Measurements from ENCODE around the gene ZNF778.

ZNF778 gene

GRCh38 chr16:89268585-89268984 is 51.1 kb downstream of the ZNF778 start:
- no peaks in the 10 kb centered on the region for H3K27me3 ChIP-seq (ENCODE audit: control insufficient read depth in 5 of 5, insufficient read depth in 4 of 5, low read length in 5 of 5)
- no peaks in the 10 kb centered on the region for H3K9me3 ChIP-seq (ENCODE audit: control insufficient read depth in 5 of 5, low read length in 5 of 5)
- H3K9ac ChIP-seq (ENCODE audit: low read length in 5 of 5) = no peak overlapping the region
- H3K4me3 ChIP-seq (ENCODE audit: low read depth in 1 of 5, low read length in 5 of 5) = no peak overlapping the region
- H3K4me1 ChIP-seq (ENCODE audit: control insufficient read depth in 5 of 5, insufficient read depth in 5 of 5, low read length in 5 of 5) = peaks cover 0 to 13% (median 12%) of the 10 kb centered on the region in 5 donors
- H3K36me3 ChIP-seq (ENCODE audit: control insufficient read depth in 5 of 5, insufficient read depth in 5 of 5, low read length in 5 of 5) = peaks cover 2 to 73% (median 60%) of the 10 kb centered on the region in 5 donors
- no peak overlapping the region for H3K27ac ChIP-seq (ENCODE audit: low read depth, low read length)

GRCh38 chr16:89268987-89269735 is 51.7 kb downstream of the ZNF778 start:
- H3K4me1 ChIP-seq (ENCODE audit: control insufficient read depth in 5 of 5, insufficient read depth in 5 of 5, low read length in 5 of 5) = peaks cover 0 to 13% (median 12%) of the 10 kb centered on the region in 5 donors
- no peak overlapping the region for H3K27ac ChIP-seq (ENCODE audit: low read depth, low read length)
- H3K36me3 ChIP-seq (ENCODE audit: control insufficient read depth in 5 of 5, insufficient read depth in 5 of 5, low read length in 5 of 5) = peaks cover 2 to 79% (median 66%) of the 10 kb centered on the region in 5 donors
- no peak overlapping the region for H3K4me3 ChIP-seq (ENCODE audit: low read depth in 1 of 5, low read length in 5 of 5)
- H3K9ac ChIP-seq (ENCODE audit: low read length in 5 of 5) = no peak overlapping the region
- no peaks in the 10 kb centered on the region for H3K9me3 ChIP-seq (ENCODE audit: control insufficient read depth in 5 of 5, low read length in 5 of 5)
- no peaks in the 10 kb centered on the region for H3K27me3 ChIP-seq (ENCODE audit: control insufficient read depth in 5 of 5, insufficient read depth in 4 of 5, low read length in 5 of 5)

DNA sequence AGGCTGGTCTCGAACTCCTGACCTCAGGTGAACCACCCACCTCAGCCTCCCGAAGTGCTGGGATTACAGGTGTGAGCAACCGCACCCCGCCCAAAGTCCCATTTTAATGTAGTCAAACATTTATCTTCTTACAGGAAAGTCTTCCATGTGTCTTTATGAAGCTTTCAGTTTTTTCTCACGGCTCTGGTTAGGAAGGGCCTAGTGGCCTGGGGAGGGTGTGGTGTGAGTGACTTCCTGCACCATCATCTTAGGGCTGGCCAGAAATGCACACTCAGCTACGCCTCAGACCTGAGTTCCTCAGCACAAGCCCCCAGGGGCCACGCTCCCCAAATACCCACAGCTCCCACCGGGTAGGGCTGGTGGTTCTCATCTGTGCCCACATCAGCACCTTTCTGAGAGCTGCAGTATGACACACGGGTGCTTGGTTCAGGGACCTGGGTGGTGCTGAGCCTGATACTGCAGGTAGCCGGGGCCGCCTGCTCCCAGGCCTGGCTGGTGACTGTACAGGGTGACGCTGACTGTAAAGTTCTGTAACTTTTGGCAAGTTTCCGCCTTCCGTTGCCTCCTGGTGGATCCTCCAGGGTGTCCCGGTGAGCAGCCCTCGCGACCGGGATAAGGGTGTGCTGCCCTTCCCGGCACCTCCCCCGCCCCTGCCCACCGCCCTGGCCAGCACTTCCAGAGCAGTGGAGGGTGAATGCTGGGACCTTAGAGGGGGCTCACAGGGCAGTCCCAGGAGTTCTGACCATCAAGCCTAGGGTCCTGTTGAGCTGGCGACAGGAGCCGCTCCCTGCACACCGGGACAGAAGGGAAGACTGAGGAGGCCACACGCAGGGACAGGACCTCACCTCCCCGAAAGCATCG is 52.5 kb downstream of the ZNF778 start:
- Histone ChIP-seq H3K36me3 (ENCODE audit: control insufficient read depth in 5 of 5, insufficient read depth in 5 of 5, low read length in 5 of 5) (peaks cover 2 to 86% (median 72%) of the 10 kb centered on the region in 5 donors), H3K4me3 (ENCODE audit: low read depth in 1 of 5, low read length in 5 of 5) (no peak overlapping the region), H3K27me3 (ENCODE audit: control insufficient read depth in 5 of 5, insufficient read depth in 4 of 5, low read length in 5 of 5) (no peaks in the 10 kb centered on the region), H3K27ac (ENCODE audit: low read depth, low read length) (no peak overlapping the region), H3K4me1 (ENCODE audit: control insufficient read depth in 5 of 5, insufficient read depth in 5 of 5, low read length in 5 of 5) (peaks cover 0 to 13% (median 12%) of the 10 kb centered on the region in 5 donors), H3K9ac (ENCODE audit: low read length in 5 of 5) (no peak overlapping the region), H3K9me3 (ENCODE audit: control insufficient read depth in 5 of 5, low read length in 5 of 5) (no peaks in the 10 kb centered on the region)

DNA sequence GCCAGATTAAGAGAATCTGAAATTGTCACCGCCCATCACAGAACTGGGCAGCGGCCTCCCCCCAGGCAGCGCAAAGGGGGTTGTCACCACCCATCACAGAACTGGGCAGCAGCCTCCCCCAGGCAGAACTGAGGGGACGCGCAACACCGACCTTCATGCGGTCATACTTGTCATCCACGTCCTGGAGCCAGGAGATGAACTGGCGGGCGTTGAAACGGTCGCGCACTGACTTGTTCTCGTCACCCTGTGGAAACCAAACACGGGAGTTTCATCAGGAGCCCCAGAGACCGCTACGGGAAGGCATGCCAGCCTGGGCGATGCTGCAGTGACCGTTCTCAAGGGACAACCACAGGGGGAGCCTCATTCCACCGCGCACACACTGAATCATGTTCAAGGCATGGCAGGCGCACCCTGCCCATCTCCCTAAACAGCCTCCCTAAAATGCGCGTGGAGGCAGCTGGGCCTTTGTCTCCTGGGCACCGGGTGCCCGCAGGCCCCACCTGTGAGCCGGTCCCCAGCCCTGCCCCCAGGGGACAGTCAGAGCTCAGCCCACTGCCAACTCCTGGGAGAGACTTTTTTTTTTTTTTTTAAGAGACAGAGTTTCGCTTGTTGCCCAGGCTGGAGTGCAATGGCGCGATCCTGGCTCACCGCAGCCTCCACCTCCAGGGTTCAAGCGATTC is 53.3 kb downstream of the ZNF778 start:
- no peak overlapping the region for H3K4me3 ChIP-seq (ENCODE audit: low read depth in 1 of 5, low read length in 5 of 5)
- peaks cover 2 to 86% (median 74%) of the 10 kb centered on the region in 5 donors for H3K36me3 ChIP-seq (ENCODE audit: control insufficient read depth in 5 of 5, insufficient read depth in 5 of 5, low read length in 5 of 5)
- H3K9ac ChIP-seq (ENCODE audit: low read length in 5 of 5) = no peak overlapping the region
- no peak overlapping the region for H3K27ac ChIP-seq (ENCODE audit: low read depth, low read length)
- H3K9me3 ChIP-seq (ENCODE audit: control insufficient read depth in 5 of 5, low read length in 5 of 5) = no peaks in the 10 kb centered on the region
- H3K27me3 ChIP-seq (ENCODE audit: control insufficient read depth in 5 of 5, insufficient read depth in 4 of 5, low read length in 5 of 5) = no peaks in the 10 kb centered on the region
- peaks cover 0 to 13% (median 12%) of the 10 kb centered on the region in 5 donors for H3K4me1 ChIP-seq (ENCODE audit: control insufficient read depth in 5 of 5, insufficient read depth in 5 of 5, low read length in 5 of 5)

- no peak overlapping the region for H3K4me3 ChIP-seq (ENCODE audit: low read depth in 1 of 5, low read length in 5 of 5)
- H3K27ac ChIP-seq (ENCODE audit: low read depth, low read length) = no peak overlapping the region
- no peak overlapping the region for H3K9ac ChIP-seq (ENCODE audit: low read length in 5 of 5)
- H3K27me3 ChIP-seq (ENCODE audit: control insufficient read depth in 5 of 5, insufficient read depth in 4 of 5, low read length in 5 of 5) = no peaks in the 10 kb centered on the region
- no peaks in the 10 kb centered on the region for H3K9me3 ChIP-seq (ENCODE audit: control insufficient read depth in 5 of 5, low read length in 5 of 5)
- H3K36me3 ChIP-seq (ENCODE audit: control insufficient read depth in 5 of 5, insufficient read depth in 5 of 5, low read length in 5 of 5) = peaks cover 2 to 87% (median 73%) of the 10 kb centered on the region in 5 donors
- H3K4me1 ChIP-seq (ENCODE audit: control insufficient read depth in 5 of 5, insufficient read depth in 5 of 5, low read length in 5 of 5) = peaks cover 0 to 13% (median 12%) of the 10 kb centered on the region in 5 donors
These were observed 55.1 kb downstream of the ZNF778 start for GRCh38 chr16:89272631-89273030.

GRCh38 chr16:89273741-89274472 is 56.4 kb downstream of the ZNF778 start:
- H3K36me3 ChIP-seq (ENCODE audit: control insufficient read depth in 5 of 5, insufficient read depth in 5 of 5, low read length in 5 of 5) = peaks cover 2 to 93% (median 80%) of the 10 kb centered on the region in 5 donors
- no peak overlapping the region for H3K27ac ChIP-seq (ENCODE audit: low read depth, low read length)
- H3K9ac ChIP-seq (ENCODE audit: low read length in 5 of 5) = no peak overlapping the region
- no peaks in the 10 kb centered on the region for H3K27me3 ChIP-seq (ENCODE audit: control insufficient read depth in 5 of 5, insufficient read depth in 4 of 5, low read length in 5 of 5)
- peaks cover 0 to 9% (median 8%) of the 10 kb centered on the region in 5 donors for H3K4me1 ChIP-seq (ENCODE audit: control insufficient read depth in 5 of 5, insufficient read depth in 5 of 5, low read length in 5 of 5)
- no peaks in the 10 kb centered on the region for H3K9me3 ChIP-seq (ENCODE audit: control insufficient read depth in 5 of 5, low read length in 5 of 5)
- no peak overlapping the region for H3K4me3 ChIP-seq (ENCODE audit: low read depth in 1 of 5, low read length in 5 of 5)

DNA sequence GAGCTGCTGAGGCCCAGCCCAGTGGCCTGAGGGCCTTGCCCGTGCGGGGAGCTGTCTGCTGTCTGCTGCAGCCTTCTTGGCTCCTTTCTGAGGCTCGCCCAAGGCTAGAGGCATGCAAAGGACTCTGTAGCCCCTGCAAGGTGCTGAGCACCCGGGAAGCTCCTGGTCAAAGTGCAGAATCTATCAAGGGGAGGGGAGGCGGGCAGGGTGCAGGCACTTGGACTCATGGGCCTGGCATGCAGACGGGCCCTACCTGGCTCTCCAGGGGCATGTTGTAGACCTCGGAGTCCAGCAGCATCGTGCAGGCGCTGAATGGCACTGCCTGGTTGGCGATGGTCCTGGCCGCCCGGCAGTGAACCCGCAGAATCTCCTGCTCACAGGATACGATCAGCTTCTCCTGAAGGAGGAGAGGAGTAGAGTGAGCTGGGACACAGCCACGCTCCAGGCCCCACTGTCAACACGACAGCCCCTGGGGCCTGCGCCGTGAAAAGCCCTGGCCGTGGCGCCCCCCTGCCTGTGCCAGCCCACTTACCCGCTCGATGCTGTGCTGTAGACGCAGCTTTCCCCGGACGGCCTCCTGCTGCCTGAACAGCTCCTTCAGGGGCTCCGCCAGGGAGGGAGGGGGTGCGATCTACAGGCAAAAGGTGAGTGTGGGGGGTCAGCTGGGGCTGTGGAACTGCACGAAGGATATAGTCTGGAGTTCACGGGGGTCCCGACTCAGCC is 57.2 kb downstream of the ZNF778 start:
- Histone ChIP-seq H3K27ac (ENCODE audit: low read depth, low read length) (no peak overlapping the region), H3K4me1 (ENCODE audit: control insufficient read depth in 5 of 5, insufficient read depth in 5 of 5, low read length in 5 of 5) (peaks cover 0 to 5% (median 4%) of the 10 kb centered on the region in 5 donors), H3K9me3 (ENCODE audit: control insufficient read depth in 5 of 5, low read length in 5 of 5) (no peaks in the 10 kb centered on the region), H3K36me3 (ENCODE audit: control insufficient read depth in 5 of 5, insufficient read depth in 5 of 5, low read length in 5 of 5) (peaks cover 2 to 90% (median 77%) of the 10 kb centered on the region in 5 donors), H3K27me3 (ENCODE audit: control insufficient read depth in 5 of 5, insufficient read depth in 4 of 5, low read length in 5 of 5) (no peaks in the 10 kb centered on the region), H3K9ac (ENCODE audit: low read length in 5 of 5) (no peak overlapping the region), H3K4me3 (ENCODE audit: low read depth in 1 of 5, low read length in 5 of 5) (no peak overlapping the region)

GRCh38 chr16:89275284-89275584 is 57.7 kb downstream of the ZNF778 start:
- H3K36me3 ChIP-seq (ENCODE audit: control insufficient read depth in 5 of 5, insufficient read depth in 5 of 5, low read length in 5 of 5) = peaks cover 2 to 90% (median 77%) of the 10 kb centered on the region in 5 donors
- no peak overlapping the region for H3K4me3 ChIP-seq (ENCODE audit: low read depth in 1 of 5, low read length in 5 of 5)
- no peaks in the 10 kb centered on the region for H3K9me3 ChIP-seq (ENCODE audit: control insufficient read depth in 5 of 5, low read length in 5 of 5)

More at GRCh38 chr16:89275284-89275584, 57.7 kb downstream of the ZNF778 start:
- Histone ChIP-seq H3K27me3 (ENCODE audit: control insufficient read depth in 5 of 5, insufficient read depth in 4 of 5, low read length in 5 of 5) (no peaks in the 10 kb centered on the region), H3K4me1 (ENCODE audit: control insufficient read depth in 5 of 5, insufficient read depth in 5 of 5, low read length in 5 of 5) (peaks cover 0 to under 1% (median 0%) of the 10 kb centered on the region in 5 donors), H3K9ac (ENCODE audit: low read length in 5 of 5) (no peak overlapping the region), H3K27ac (ENCODE audit: low read depth, low read length) (no peak overlapping the region)
